ENCODE data around the gene PRKCH.

The PRKCH gene

GRCh38 chr14:61374284-61374683 is 52.9 kb downstream of the PRKCH start:
- H3K4me3 ChIP-seq (ENCODE audit: low read depth, low read length): no peak overlapping the region
- TF ChIP-seq CTCF (IDR thresholded peaks at IDR 0.05; ENCODE audit: low read depth, low read length, missing control alignments): no peak
- no peak for DNase-seq (ENCODE audit: low read depth)

- DNase-seq (ENCODE audit: low read depth): no peak
- no peak for TF ChIP-seq CTCF (IDR thresholded peaks at IDR 0.05; ENCODE audit: low read depth, low read length, missing control alignments)
- no peak overlapping the region for H3K4me3 ChIP-seq (ENCODE audit: low read depth, low read length)
Observed at GRCh38 chr14:61375218-61375617, 53.8 kb downstream of the PRKCH start.

- no peak for TF ChIP-seq CTCF (IDR thresholded peaks at IDR 0.05; ENCODE audit: low read depth, low read length, missing control alignments)
Observed at GRCh38 chr14:61376314-61376713, 54.9 kb downstream of the PRKCH start.

GRCh38 chr14:61377749-61378148 is 56.4 kb downstream of the PRKCH start:
- H3K4me3 ChIP-seq (ENCODE audit: low read depth, low read length): no peak overlapping the region
- no peak for TF ChIP-seq CTCF (IDR thresholded peaks at IDR 0.05; ENCODE audit: low read depth, low read length, missing control alignments)
- no peak for DNase-seq (ENCODE audit: low read depth)

More at GRCh38 chr14:61376314-61376713, 54.9 kb downstream of the PRKCH start:
- no peak for DNase-seq (ENCODE audit: low read depth)
- H3K4me3 ChIP-seq (ENCODE audit: low read depth, low read length): no peak overlapping the region

- H3K4me3 ChIP-seq (ENCODE audit: low read depth, low read length): no peak overlapping the region
- TF ChIP-seq CTCF (IDR thresholded peaks at IDR 0.05; ENCODE audit: low read depth, low read length, missing control alignments): no peak
- DNase-seq (ENCODE audit: low read depth): no peak
Observed at GRCh38 chr14:61379639-61380184, 58.3 kb downstream of the PRKCH start.

GRCh38 chr14:61380984-61381383 is 59.6 kb downstream of the PRKCH start:
- TF ChIP-seq CTCF (IDR thresholded peaks at IDR 0.05; ENCODE audit: low read depth, low read length, missing control alignments): peak; percentile 37
- no peak overlapping the region for H3K4me3 ChIP-seq (ENCODE audit: low read depth, low read length)
- DNase-seq (ENCODE audit: low read depth): no peak

GRCh38 chr14:61381553-61381952 is 60.2 kb downstream of the PRKCH start:
- no peak for DNase-seq (ENCODE audit: low read depth)
- TF ChIP-seq CTCF (IDR thresholded peaks at IDR 0.05; ENCODE audit: low read depth, low read length, missing control alignments): no peak
- H3K4me3 ChIP-seq (ENCODE audit: low read depth, low read length): no peak overlapping the region
